AG09309 (cell line): ENCODE measurements around the gene RPRD2.
A peak's percentile ranks its signal among the peaks of the same experiment; 100 is the strongest.
"Not testable (repeated sequence)": the region's sequence is repeated elsewhere in the genome, so short reads cannot be mapped to it uniquely, and the experiment has no call there.

Experiments used
- DNase-seq: peaks from one replicate; pipeline ENCODE4 v3.0.0-alpha.2; 2010; ENCODE audit warnings: low read depth
- H3K4me3 ChIP-seq: 2 replicates; pipeline ENCODE4 v1.5.1; 2011; ENCODE audit warnings: mild to moderate bottlenecking, low read depth, low read length, moderate library complexity; ENCODE audit not compliant: control insufficient read depth
- TF ChIP-seq, protein P1 (sequence below): IDR thresholded peaks from 2 replicates; pipeline ENCODE4 v1.5.1; 2011; ENCODE audit warnings: mild to moderate bottlenecking, low read depth, low read length, inconsistent platforms; ENCODE audit not compliant: insufficient read depth, control insufficient read depth; ENCODE audit errors: missing control alignments

Gene RPRD2

GRCh38 chr1:150363426-150364230 is at the start of gene RPRD2:
RPRD2 (plus strand) TSS chr1:150364147; CDS start chr1:150364715, 568 bp downstream.
- TF ChIP-seq, protein P1, sequence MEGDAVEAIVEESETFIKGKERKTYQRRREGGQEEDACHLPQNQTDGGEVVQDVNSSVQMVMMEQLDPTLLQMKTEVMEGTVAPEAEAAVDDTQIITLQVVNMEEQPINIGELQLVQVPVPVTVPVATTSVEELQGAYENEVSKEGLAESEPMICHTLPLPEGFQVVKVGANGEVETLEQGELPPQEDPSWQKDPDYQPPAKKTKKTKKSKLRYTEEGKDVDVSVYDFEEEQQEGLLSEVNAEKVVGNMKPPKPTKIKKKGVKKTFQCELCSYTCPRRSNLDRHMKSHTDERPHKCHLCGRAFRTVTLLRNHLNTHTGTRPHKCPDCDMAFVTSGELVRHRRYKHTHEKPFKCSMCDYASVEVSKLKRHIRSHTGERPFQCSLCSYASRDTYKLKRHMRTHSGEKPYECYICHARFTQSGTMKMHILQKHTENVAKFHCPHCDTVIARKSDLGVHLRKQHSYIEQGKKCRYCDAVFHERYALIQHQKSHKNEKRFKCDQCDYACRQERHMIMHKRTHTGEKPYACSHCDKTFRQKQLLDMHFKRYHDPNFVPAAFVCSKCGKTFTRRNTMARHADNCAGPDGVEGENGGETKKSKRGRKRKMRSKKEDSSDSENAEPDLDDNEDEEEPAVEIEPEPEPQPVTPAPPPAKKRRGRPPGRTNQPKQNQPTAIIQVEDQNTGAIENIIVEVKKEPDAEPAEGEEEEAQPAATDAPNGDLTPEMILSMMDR = no peak

GRCh38 chr1:150314691-150315090 is 49.3 kb upstream of the RPRD2 start:
- not testable (repeated sequence) for DNase-seq, H3K4me3 ChIP-seq

More at GRCh38 chr1:150363426-150364230, at the start of gene RPRD2:
- DNase-seq = peak; percentile 96
- H3K4me3 ChIP-seq = peak within 1 kb of the TSS; percentile 61

- no peak for DNase-seq
- TF ChIP-seq, protein P1 = no peak
- peak overlapping the region; percentile 70 for H3K4me3 ChIP-seq
These were observed 43.3 kb upstream of the RPRD2 start for GRCh38 chr1:150320667-150320978.

DNA sequence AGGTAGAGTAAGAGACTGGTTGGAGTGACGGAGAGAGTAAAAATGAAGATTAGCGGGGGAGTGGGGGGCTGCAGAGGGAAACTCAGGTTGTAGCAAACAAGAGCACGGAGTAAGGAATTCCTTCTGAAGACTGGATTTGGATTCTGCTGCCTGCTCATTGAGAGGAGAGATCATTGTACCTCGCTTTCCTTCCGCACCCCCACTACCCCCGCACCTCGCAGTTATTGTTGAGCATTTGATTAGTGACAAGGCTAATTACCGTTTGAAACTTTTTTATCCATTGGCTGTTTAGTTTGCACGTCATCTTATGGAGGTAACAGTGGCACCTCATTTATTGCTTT is 42.2 kb upstream of the RPRD2 start:
- no peak for DNase-seq
- TF ChIP-seq, protein P1 = no peak
- H3K4me3 ChIP-seq = peak overlapping the region; percentile 70

GRCh38 chr1:150322310-150322709 is 41.6 kb upstream of the RPRD2 start:
- TF ChIP-seq, protein P1 = no peak
- peak; percentile 27 for DNase-seq
- H3K4me3 ChIP-seq = peak overlapping the region; percentile 70

GRCh38 chr1:150332651-150333290 is 31.2 kb upstream of the RPRD2 start:
- TF ChIP-seq, protein P1 = no peak
- no peak overlapping the region for H3K4me3 ChIP-seq
- no peak for DNase-seq

GRCh38 chr1:150346316-150346715 is 17.6 kb upstream of the RPRD2 start:
- DNase-seq = no peak
- no peak overlapping the region for H3K4me3 ChIP-seq
- TF ChIP-seq, protein P1 = no peak
